SK-MEL-5 (cell line): Measurements from ENCODE around the gene NRG3. TPM values are rescaled to one million over a fixed set of nuclear protein-coding genes. Genes with fewer than 3 reads are reported as not detected.

ENCODE experiments used
- DNase-seq: peaks from one replicate; pipeline ENCODE4 v3.0.0-alpha.2; 2016; ENCODE audit warnings: low read depth, low spot score
- in situ Hi-C: cut with HindIII; loops from 2 replicates; pipeline ENCODE4 v1.10.0; 2016; ENCODE audit warnings: low sequenced_read_pairs, high pct_unique_total_duplicates, low pct_unique_long_range_greater_than_20kb
- total RNA-seq: library from RNA; depleted of rRNA; stranded (reverse); fragments of >200 nt; shearing (Covaris generic); gene quantifications from 2 replicates; pipeline ENCODE4 v1.2.3, GENCODE V29; 2014

The NRG3 gene
- total RNA-seq, 1 experiment from 2014 or later: 4.6 TPM

GRCh38 chr10:82796510-82796909 lies 921.5 kb downstream of the NRG3 start:
- DNase-seq: peak; percentile 16
- in situ Hi-C loops: no loop called here

- no peak for DNase-seq
- in situ Hi-C loops: no loop called here
These were observed 926.3 kb downstream of the NRG3 start for GRCh38 chr10:82801289-82801688.

- in situ Hi-C loops: no loop called here
- DNase-seq: peak; percentile 59
These were observed 936.6 kb downstream of the NRG3 start for GRCh38 chr10:82811621-82812020.

GRCh38 chr10:82813856-82814255 lies 938.9 kb downstream of the NRG3 start:
- in situ Hi-C loops: no loop called here
- peak; percentile 61 for DNase-seq

GRCh38 chr10:82814635-82815034 lies 939.6 kb downstream of the NRG3 start:
- in situ Hi-C loops: no loop called here
- DNase-seq: no peak

GRCh38 chr10:82815680-82816079 lies 940.7 kb downstream of the NRG3 start:
- no peak for DNase-seq
- in situ Hi-C loops: no loop called here

- in situ Hi-C loops: no loop called here
- DNase-seq: no peak
These were observed 942.9 kb downstream of the NRG3 start for GRCh38 chr10:82817676-82818422.

- in situ Hi-C loops: no loop called here
- no peak for DNase-seq
These were observed 946.0 kb downstream of the NRG3 start for GRCh38 chr10:82821043-82821442.

GRCh38 chr10:82826132-82826531 lies 951.1 kb downstream of the NRG3 start:
- in situ Hi-C loops: no loop called here
- DNase-seq: peak; percentile 5

GRCh38 chr10:82827901-82828300 lies 952.9 kb downstream of the NRG3 start:
- DNase-seq: no peak
- in situ Hi-C loops: no loop called here

- in situ Hi-C loops: no loop called here
- DNase-seq: no peak
These were observed 972.2 kb downstream of the NRG3 start for GRCh38 chr10:82847242-82847641.

GRCh38 chr10:82850191-82850590 lies 975.2 kb downstream of the NRG3 start:
- no peak for DNase-seq
- in situ Hi-C loops: no loop called here

- in situ Hi-C loops: no loop called here
- no peak for DNase-seq
These were observed 982.1 kb downstream of the NRG3 start for GRCh38 chr10:82856957-82857613.

GRCh38 chr10:82861889-82862288 lies 986.9 kb downstream of the NRG3 start:
- in situ Hi-C loops: no loop called here
- DNase-seq: no peak

- DNase-seq: no peak
- in situ Hi-C loops: no loop called here
These were observed 990.4 kb downstream of the NRG3 start for GRCh38 chr10:82865366-82865765.

- no peak for DNase-seq
- in situ Hi-C loops: no loop called here
These were observed 991.5 kb downstream of the NRG3 start for GRCh38 chr10:82866424-82867020.

- DNase-seq: no peak
- in situ Hi-C loops: no loop called here
These were observed 992.1 kb downstream of the NRG3 start for GRCh38 chr10:82867056-82867455.

GRCh38 chr10:82874671-82875070 lies 999.7 kb downstream of the NRG3 start:
- in situ Hi-C loops: no loop called here
- DNase-seq: no peak

GRCh38 chr10:82880776-82881290 lies 1005.8 kb downstream of the NRG3 start:
- in situ Hi-C loops: no loop called here

More at GRCh38 chr10:82880776-82881290, 1005.8 kb downstream of the NRG3 start:
- no peak for DNase-seq
